OCI-LY3 (cell line): Measurements from ENCODE around the gene KRTAP10-4.

Source experiments
- H2AFZ ChIP-seq: fragments of 200-600, 300-600 bp; shearing (Covaris generic); 2 replicates; pipeline ENCODE4 v1.6.0; 2014; ENCODE audit warnings: antibody characterized with exemption, low read depth, low read length
- H3K27ac ChIP-seq: fragments of 200-600, 300-600 bp; sonication (generic); 2 replicates; pipeline ENCODE4 v1.5.1; 2014; ENCODE audit warnings: mild to moderate bottlenecking, low read length, moderate library complexity, mixed read lengths
- H3K27me3 ChIP-seq: fragments of 200-600, 300-600 bp; sonication (generic); 2 replicates; pipeline ENCODE4 v1.6.1; 2014; ENCODE audit warnings: low read depth, low read length, mixed read lengths
- H3K36me3 ChIP-seq: fragments of 200-600, 300-600 bp; sonication (generic); replicated peaks from 2 replicates; pipeline ENCODE3; 2014; ENCODE audit warnings: low read depth, low read length, mixed read lengths
- H3K4me1 ChIP-seq: fragments of 300-600, 200-600 bp; sonication (generic); 2 replicates; pipeline ENCODE4 v1.6.1; 2014; ENCODE audit warnings: low read length, mixed read lengths
- H3K4me2 ChIP-seq: fragments of 200-600, 300-600 bp; sonication (generic); 2 replicates; pipeline ENCODE4 v1.6.1; 2014; ENCODE audit warnings: low read length, mixed read lengths
- H3K4me3 ChIP-seq: fragments of 300-600, 200-600 bp; sonication (generic); 2 replicates; pipeline ENCODE4 v1.5.1; 2014; ENCODE audit warnings: antibody characterized with exemption, mild to moderate bottlenecking, low read length, moderate library complexity
- H3K79me2 ChIP-seq: fragments of 300-600, 200-600 bp; shearing (Covaris generic); 2 replicates; pipeline ENCODE4 v1.6.1; 2014; ENCODE audit warnings: mild to moderate bottlenecking, low read length, mixed read lengths
- H3K9ac ChIP-seq: fragments of 300-600, 200-600 bp; shearing (Covaris generic); 2 replicates; pipeline ENCODE4 v1.6.0; 2014; ENCODE audit warnings: mild to moderate bottlenecking, low read length, moderate library complexity
- H3K9me3 ChIP-seq: fragments of 200-600, 300-600 bp; shearing (Covaris generic); 2 replicates; pipeline ENCODE4 v1.6.1; 2014; ENCODE audit warnings: low read length, mixed read lengths; ENCODE audit not compliant: insufficient read depth
- H4K20me1 ChIP-seq: fragments of 200-600, 300-600 bp; sonication (generic); 2 replicates; pipeline ENCODE4 v1.6.1; 2016; ENCODE audit warnings: low read length, mixed read lengths; ENCODE audit not compliant: insufficient read depth
- CTCF ChIP-seq: fragments of 200-600, 300-600 bp; sonication (generic); IDR thresholded peaks from 2 replicates; pipeline ENCODE4 v1.5.1; 2014; ENCODE audit warnings: antibody characterized with exemption, low read length, low read depth
- EZH2phosphoT487 ChIP-seq: fragments of 200-600 bp; shearing (Covaris generic); IDR thresholded peaks from 2 replicates; pipeline ENCODE4 v1.6.1; 2018; ENCODE audit warnings: antibody characterized with exemption, mixed run types, low read depth

The KRTAP10-4 gene

GRCh38 chr21:44623575-44623974 is 50.0 kb downstream of the KRTAP10-4 start:
- Histone ChIP-seq H3K4me3 (no peak overlapping the region), H3K27ac (no peak overlapping the region), H3K9me3 (peaks cover 4% of the 10 kb centered on the region; the same call in 1 of the 2 replicates), H2AFZ (no peak overlapping the region), H3K4me2 (no peak overlapping the region), H3K27me3 (no peaks in the 10 kb centered on the region), H3K36me3 (no peaks in the 10 kb centered on the region), H3K79me2 (no peaks in the 10 kb centered on the region), H3K9ac (no peak overlapping the region), H3K4me1 (no peaks in the 10 kb centered on the region), H4K20me1 (no peaks in the 10 kb centered on the region)
- TF ChIP-seq CTCF (no peak), EZH2phosphoT487 (no peak)
